Activated CD4-positive, alpha-beta T cell treated with anti-CD3 and anti-CD28 coated beads, Interleukin-10, Interleukin-2, amounts not matched to agents 100 ng/mL and 50 ng/mL, durations not matched to agents 16 hours and 8 hours (primary cell): ENCODE results near the gene AIF1L.

ENCODE experiments used
- DNase-seq: peaks from one replicate; pipeline ENCODE4 v3.0.0-alpha.2; 2020

Gene AIF1L

GRCh38 chr9:131096269-131097125 lies at the start of gene AIF1L:
Gene AIF1L (plus strand): TSS chr9:131096531. CDS start chr9:131096630, 99 bp downstream.
- DNase-seq = peak; percentile 16

- peak; percentile 81 for DNase-seq
Observed at GRCh38 chr9:131046581-131047202, 49.6 kb upstream of the AIF1L start.

- DNase-seq = no peak
Observed at GRCh38 chr9:131048332-131048731, 48.0 kb upstream of the AIF1L start.

- no peak for DNase-seq
Observed at GRCh38 chr9:131048820-131049219, 47.5 kb upstream of the AIF1L start.

GRCh38 chr9:131049829-131050715 lies 46.3 kb upstream of the AIF1L start:
- DNase-seq = no peak

GRCh38 chr9:131050831-131051230 lies 45.5 kb upstream of the AIF1L start:
- DNase-seq = no peak

- no peak for DNase-seq
Observed at GRCh38 chr9:131051592-131052517, 44.5 kb upstream of the AIF1L start.

GRCh38 chr9:131053896-131054295 lies 42.4 kb upstream of the AIF1L start:
- no peak for DNase-seq

GRCh38 chr9:131056781-131057506 lies 39.4 kb upstream of the AIF1L start:
- no peak for DNase-seq

GRCh38 chr9:131060900-131061630 lies 35.3 kb upstream of the AIF1L start:
- no peak for DNase-seq

- DNase-seq = no peak
Observed at GRCh38 chr9:131062969-131063368, 33.4 kb upstream of the AIF1L start.

GRCh38 chr9:131065599-131065998 lies 30.7 kb upstream of the AIF1L start:
- no peak for DNase-seq

- no peak for DNase-seq
Observed at GRCh38 chr9:131067625-131068024, 28.7 kb upstream of the AIF1L start.

- DNase-seq = no peak
Observed at GRCh38 chr9:131068076-131068816, 28.1 kb upstream of the AIF1L start.

GRCh38 chr9:131069699-131070098 lies 26.6 kb upstream of the AIF1L start:
- DNase-seq = no peak

GRCh38 chr9:131072107-131072870 lies 24.0 kb upstream of the AIF1L start:
- no peak for DNase-seq

- no peak for DNase-seq
Observed at GRCh38 chr9:131072871-131073237, 23.5 kb upstream of the AIF1L start.

GRCh38 chr9:131076347-131077195 lies 19.8 kb upstream of the AIF1L start:
- no peak for DNase-seq
